Activated effector memory CD4-positive, alpha-beta T cell treated with anti-CD3 and anti-CD28 coated beads, Interleukin-2, amount 50 U/mL, for 16 hours (primary cell): ENCODE data around the gene GART.
"Not testable (repeated sequence)": the region's sequence is repeated elsewhere in the genome, so short reads cannot be mapped to it uniquely, and the experiment has no call there.

Experiments used
- DNase-seq: peaks from one replicate; pipeline ENCODE4 v3.0.0-alpha.2; 2020

The GART gene

DNA sequence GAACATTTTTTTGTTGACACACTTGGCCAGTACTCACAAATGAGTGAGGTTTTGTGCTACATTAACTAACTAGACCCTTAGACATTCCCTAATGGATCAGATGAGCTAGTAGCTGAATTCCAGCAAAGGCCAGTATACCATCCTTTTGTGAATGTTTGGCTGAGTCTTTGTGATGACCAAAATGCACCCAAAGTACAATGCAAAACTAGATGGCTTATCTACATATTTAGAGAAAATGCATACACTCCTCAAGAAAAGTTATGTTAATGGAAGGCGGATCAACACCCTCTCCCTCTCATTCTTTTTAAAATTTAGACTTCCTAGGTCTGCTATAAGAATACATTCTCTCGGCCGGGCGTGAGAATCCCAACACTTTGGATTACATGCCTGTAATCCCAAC lies 30.3 kb downstream of the GART start:
- DNase-seq = no peak

DNA sequence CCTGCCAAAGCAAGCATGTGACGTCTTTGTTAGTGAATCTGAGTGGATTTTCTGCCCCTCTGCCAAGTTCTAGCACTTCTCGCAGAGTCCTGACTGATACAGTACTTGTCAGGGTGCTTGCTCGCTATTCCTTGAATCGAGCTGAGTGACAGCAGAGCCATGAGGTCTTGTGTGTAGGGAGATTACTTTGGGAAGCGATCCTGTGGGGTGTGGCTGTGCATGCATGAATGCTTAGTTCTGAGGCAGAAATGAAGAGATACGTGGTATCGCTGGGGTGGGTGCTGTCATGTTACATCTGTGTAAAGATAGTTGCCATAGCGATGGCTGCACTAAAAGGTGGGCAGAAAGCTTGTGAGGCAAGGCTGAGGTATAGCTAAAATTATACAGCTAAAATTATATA lies 31.1 kb downstream of the GART start:
- no peak for DNase-seq

DNA sequence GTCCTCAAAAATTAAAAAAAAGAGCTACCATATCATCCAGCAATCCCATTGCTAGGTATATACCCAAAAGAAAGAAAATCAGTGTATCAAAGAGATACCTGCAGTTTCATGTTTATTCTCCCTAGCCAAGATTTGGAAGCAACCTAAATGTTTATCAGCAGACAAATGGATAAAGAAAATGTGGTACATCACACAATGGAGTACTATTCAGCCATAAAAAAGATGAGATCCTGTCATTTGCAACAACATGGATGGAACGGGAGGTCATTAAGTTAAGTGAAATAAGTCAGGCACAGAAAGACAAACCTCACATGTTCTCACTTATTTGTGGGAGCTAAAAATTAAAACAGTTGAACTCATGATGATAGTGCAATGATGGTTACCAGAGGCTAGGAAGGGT lies 34.9 kb downstream of the GART start:
- DNase-seq = not testable (repeated sequence)

DNA sequence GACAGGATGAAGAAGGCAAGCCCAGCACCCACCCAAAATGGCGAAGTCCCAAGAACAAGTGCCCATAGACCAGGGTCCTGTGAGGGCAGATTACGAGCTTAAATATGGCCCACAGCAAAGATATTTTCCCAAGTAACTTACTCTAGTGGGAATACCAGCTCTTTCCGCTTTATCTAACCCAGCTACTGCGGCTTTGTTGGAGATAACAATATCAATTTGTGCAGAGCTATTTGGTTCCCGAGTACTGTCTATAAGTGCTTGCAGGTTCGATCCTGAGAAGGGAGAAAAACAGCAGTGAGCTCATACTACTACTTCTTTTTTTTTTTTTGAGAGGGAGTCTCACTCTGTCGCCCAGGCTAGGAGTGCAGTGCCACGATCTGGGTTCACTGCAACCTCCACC lies 36.1 kb downstream of the GART start:
- DNase-seq = no peak

DNA sequence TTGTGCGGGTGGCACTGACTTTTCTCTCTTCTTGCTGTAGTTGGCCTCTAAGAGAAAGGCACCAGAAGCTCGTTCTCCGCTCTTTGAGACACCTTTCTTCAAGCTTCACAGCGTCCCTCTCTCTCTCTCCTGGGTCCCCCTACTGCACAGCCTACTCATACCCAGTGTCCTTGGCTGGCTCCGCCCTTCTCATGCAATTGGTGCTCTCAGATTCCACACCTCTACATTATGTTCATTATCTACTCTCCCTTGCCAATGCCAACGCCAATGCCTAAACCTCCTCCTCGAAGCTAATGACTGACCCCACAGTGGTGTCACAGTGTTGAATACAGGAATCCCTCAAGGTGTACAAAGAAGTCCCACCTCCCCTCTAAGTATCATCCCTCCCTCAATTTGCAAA lies 45.6 kb downstream of the GART start:
- DNase-seq = no peak

DNA sequence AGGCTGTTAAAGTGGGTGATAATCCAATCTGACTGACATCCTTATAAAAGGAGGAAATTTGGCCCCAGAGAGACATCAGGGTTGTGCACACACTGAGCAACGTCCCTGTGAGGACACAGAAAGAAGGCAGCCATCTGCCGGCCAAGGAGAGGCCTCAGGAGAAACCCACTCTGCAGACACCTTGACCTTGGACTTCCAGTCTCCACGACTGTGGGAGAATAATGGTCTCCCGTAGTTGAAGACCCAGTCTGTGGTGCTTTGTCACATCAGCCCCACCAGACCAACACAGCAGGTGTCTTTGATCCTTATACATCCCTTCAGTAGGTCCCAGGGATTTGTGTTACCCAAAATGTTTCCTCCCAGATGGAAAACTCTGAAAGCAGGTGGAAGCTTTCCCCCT lies 46.2 kb downstream of the GART start:
- no peak for DNase-seq

DNA sequence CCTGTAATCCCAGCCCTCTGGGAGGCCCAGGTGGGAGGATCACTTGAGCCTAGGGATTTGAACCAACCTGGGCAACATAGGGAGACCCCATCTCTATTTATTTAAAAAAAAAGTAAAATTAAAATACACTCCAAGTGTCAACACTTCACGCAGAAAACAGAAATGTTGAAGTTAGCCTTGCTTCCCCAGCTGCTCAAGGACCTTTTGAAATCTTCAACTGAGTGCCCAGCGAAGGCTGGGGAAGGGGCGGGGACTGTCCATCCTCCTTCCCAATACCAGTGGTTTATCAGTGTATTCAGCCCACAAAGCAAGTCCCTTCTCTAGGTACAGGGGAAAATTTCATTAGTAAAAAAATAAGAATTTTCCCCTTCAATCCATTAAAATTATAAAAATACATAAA lies 48.2 kb downstream of the GART start:
- DNase-seq = no peak

DNA sequence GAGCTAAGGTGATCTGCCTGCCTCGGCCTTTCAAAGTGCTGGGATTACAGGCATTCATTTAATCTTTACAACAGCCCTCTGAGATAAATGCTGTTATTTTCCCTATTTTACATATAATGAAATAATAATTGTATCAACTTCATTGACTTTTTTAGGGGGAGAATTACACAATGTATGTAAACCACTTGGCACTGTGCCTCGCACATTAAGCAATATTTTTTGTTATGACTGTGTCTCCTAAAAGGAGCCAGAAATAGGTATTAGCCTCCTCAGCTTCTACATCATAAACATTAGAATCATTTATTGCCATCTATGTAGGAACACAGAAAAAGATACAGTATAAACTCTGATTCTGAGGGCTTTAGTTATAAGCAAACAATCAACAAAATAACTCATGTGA lies 49.3 kb downstream of the GART start:
- no peak for DNase-seq

DNA sequence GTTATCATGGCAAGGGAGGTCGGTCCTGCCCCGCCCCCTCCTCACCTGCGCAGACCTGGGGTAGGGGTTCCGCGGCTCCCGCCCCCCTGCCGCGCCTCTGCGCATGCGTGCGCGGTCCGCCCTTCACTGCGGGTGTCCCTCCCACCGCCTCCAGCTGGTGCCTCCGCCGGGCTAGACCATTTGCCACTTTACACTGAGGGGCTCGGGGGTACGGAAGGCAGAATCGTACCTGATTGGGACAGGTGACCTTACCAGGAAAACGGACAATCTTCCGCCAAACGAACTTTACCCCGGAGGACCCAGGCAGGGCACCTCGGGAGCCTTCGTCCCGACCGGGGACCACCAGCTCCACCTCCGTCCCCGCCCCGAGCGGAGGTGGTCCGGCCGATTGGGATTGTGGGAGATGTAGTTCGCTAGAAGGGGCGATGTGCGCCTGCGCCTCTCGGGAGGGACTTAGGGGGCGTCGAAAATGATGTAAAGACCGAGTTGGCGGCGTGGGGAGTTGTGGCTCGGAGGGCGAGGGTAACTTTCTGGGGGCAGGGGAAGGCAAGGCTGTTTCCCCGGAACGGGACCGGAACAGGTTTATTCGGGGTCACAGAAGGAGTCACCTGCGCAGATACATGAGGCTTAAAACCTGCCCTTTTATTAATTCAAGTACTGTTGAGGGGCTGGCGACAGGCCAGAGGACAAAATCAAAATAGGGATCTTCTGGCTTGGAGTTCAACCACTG lies 50.4 kb downstream of the GART start, which contains the start of gene DNAJC28:
Gene DNAJC28, minus strand, starts transcription at position 344 of the 730 bp plus-strand sequence. CDS start 2,323 bp downstream, outside the sequence.
- DNase-seq = peak; percentile 97

DNA sequence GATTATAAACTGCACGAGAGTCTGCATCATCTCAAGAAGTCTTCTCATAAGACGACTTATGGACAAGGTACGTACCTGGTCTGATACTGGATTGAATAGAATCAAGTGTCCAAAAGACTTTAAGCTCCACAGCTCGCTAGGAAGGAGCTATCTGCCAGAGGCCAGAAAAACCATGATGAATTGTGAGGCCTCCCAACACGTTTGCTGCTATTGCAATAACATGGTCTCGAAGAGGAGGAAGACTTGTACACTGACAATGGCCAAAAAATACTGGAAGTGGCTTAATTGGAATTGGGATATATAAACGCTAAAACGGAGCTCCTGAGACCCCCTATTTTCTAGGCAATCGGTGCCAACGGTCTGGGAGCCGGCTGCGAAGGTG lies 50.9 kb downstream of the GART start:
- no peak for DNase-seq

DNA sequence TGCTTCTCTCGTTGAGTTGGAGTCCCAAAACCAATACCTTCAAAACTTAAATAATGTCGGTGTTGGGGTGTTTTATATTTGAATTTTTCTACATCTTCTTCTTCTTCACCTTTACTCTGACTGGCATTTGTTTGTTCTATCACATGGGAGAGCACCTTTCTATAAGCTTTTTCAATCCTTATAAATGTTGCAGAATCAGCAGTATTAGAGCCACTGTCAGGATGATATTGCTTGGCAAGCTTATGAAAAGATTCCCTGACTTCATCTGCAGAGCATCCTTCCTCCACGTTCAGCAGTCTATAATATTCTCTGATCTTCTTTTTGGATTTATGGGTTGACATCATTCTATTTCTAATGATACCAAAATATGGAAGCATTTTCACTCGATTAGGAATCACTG lies 53.0 kb downstream of the GART start:
- no peak for DNase-seq

DNA sequence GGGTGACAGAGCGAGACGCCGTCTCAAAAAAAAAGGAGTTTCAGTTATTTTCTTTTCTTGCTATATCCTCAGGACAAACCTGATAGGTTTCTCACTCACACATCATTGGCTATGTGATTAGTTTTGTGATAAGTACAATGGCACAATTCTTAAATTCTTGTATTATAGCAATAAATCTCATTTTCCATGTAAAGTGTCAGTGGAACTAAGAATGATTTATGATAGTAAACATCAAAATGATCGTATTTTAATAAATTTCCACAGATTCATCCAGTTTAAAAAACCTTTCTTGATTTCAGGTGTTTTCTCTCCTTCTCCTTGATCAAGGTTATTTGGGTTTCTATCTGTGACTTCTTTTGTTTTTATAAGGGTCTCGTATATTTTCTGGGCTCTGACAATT lies 53.9 kb downstream of the GART start:
- no peak for DNase-seq

DNA sequence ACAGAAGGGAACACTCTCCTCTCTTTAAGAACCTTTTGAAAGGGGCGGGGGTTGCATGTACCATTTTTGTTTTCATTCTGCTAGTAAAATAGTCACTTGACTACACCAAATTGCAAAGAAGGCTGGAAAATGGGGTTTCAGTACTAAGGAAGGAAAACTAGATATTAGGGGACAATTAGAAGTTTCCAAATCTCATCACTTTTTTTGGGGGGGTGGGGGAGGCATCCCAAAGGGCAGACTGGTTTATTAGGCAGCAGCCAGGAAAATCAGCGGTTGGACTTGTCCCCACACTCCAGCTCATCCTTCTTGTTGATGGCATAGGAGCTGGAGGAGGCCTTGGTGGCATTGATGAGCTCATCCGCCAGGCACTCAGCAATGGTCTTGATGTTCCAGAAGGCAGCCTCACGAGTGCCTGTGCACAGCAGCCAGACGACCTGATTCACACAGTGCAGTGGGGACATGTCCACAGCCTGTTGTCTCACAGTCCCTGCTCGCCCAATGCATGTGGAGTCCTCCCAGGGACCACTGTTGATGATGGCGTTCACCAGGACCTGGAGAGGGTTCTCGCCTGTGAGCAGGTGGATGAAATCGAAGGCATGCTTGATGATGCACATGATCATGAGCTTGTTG lies 60.5 kb downstream of the GART start:
- no peak for DNase-seq

DNA sequence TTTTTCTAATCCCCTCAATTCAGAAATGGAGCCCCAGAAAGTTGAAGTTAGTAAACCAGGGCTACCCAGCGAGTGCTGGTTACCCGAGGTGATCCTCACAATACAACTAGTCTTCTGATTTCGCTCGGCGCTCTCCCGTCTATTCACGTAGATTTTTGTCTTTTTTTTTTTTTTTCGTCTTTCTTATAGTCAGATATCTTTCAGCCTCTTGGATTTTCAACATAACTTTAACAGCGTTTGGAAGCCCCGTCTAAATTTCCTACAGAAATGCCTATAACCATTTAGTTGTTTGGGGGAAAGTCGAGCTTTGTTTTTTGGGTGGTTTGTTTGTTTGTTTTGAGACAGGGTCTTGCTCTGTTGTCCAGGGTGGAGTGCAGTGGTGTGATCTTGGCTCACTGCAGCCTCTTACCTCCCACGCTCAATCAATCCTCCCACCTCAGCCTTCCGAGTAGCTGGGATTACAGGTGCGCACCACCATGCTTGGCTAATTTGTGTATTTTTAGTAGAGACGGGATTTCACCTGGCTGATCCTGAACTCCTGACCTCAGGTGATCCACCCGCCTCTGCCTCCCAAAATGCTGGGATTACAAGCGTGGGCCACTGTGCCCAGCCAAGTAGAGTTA lies 61.3 kb downstream of the GART start:
- no peak for DNase-seq

DNA sequence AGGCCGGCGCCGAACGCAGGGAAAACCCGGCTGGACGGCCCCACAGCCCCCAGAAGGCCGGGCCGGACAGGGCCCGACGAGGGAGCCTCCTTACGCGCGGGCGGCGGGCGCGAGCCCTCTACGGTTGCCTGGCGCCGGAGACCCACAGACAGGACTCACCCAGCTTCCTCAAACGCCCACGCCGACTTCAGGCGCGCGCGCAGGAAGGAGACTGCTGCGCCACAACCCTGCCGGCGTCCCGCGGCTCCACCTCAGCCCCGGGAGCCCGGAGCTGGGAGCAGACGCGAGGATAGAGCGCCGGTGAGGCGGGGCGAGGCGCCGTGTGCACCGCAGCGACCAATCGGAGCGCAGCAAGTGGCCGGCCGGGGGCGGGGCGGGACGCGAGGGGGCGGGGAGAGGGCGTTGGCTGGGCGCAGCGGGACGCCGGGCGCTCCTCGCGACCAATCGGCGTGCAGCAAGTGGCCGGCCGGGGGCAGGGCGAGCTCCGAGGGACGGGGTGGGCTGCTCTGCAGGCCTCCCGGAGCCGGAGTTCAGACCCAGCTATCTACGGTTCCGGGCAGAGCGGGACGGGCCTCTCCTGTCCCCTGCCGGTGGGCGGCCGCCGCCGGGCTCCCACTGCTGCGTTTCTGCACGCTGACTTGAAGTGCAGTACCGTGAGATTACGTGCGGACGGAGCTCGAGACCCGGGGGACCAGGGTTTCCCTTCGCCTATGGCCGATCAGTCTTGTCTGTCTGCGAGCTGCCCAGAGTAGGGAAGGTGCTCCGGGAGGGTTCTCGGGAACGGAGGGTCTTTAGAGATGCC lies 62.0 kb downstream of the GART start, which contains the start of gene TMEM50B:
Gene TMEM50B, minus strand, starts transcription at position 296 of the 802 bp plus-strand sequence. CDS start 11,089 bp downstream, outside the sequence.
- DNase-seq = peak; percentile 98

DNA sequence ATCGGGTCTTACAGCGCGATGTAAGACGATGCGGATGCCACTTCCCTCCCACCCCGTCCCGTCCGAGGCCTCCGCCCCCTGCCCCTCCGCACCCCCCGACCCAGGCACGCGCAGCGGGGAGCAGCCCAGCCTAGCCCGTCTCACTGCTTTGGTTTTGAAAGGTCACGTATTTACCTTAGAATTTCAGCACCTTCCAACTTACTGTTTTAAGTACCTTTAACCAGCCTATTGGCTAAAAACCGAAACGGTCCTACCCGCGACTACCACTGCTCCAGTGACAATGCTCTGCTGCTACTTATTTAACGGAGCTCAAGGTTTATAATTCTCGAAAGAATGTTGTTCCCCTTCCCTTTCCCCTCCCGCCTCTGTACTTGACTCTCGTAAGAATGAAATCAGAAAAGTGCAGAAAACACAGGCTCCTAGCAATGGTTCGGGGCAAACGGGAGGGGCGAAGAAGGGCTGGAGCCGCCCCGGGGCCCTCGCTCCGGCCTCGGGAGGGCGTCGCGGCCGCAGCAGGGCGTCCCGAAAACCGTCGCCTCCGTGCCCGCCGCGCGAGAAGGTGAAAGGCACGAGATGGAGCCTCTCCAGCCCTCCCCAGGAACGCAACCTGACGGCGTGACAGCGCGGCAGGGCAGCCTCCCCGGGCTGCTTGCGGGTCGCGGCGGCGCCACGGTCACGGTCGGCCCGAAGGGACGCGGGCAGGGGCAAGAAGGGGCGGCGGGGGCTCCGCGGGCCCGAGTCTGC lies 62.8 kb downstream of the GART start:
- peak; percentile 82 for DNase-seq

DNA sequence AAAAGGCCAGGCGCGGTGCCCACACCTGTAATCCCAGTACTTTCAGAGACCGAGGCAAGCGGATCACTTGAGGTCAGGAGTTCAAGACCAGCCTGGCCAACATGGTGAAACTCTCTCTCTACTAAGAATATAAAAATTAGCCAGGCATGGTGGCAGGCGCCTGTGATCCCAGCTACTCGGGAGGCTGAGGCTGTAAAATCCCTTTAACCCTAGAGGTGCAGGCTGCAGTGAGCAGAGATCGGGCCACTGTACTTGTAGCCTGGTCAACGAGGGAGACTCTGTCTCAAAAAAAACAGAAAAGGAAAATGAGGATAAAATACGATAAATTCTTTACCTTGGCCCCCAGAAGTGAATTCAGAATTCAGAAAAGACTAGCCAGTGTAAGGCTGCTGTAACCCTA lies 63.7 kb downstream of the GART start:
- no peak for DNase-seq

DNA sequence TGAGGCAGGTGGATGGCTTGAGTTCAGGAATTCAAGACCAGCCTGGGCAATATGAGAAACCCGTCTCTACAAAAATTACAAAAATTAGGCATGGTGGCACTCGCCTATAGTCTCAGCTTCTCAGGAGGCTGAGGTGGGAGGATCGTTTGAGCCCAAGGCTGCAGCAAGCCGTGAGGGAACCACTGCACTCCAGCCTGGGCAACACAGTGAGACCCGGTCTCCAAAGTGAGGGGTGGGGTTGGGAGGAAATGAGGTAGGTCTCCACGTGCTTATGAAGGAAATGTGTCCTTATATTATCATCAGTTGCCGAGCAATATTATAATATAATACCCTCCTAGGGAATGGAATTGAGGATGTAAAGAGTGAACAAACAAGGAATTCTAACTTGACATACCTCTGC lies 64.9 kb downstream of the GART start:
- no peak for DNase-seq

DNA sequence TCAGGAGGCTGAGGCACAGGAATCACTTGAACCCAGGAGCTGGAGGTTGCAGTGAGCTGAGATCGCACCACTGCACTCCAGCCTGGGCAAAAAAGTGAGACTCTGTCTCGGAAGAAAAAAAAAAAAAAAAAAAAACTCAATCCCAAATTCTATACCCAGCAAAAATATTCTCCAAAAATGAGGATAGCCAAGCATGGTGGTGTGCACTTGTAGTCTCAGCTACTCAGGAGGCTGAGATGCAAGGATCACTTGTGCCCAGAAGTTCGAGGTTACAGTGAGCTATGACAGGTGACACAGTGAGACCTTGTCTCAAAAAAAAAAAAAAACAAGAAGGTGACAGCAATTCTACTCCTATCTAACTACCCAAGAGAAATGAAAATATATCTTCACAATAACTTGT lies 68.6 kb downstream of the GART start:
- DNase-seq = no peak

DNA sequence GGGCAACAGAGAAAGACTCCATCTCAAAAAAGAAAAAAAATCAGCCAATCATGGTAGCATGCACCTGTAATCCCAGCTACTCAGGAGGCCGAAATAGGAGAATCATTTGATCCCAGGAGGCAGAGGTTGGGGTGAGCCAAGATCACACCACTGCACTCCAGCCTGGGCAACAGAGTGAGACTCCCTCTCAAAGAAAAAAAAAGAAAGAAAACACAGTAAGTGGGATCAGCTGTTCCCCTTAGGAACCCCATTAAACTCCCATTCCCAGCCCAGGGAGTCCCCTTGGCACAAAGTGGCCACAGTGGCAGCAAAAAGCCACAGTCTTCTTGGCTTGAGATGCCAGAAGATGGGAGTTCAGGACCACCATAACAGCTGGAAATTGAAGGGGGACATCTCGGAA lies 71.2 kb downstream of the GART start:
- no peak for DNase-seq

DNA sequence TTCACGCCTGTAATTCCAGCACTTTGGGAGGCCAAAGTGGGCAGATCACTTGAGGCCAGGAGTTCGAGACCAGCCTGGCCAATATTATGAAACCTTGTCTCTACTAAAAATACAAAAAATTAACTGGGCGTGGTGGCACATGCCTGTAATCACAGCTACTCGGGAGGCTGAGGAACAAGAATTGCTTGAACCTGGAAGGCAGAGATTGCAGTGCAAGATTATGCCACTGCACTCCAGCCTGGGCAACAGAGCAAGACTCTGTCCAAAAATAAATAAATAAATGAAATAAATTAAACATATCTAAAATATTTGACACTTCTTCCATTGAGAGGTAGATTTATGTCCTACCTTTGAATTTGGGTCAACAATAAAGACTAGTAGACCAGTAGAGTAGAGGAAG lies 72.7 kb downstream of the GART start:
- not testable (repeated sequence) for DNase-seq

DNA sequence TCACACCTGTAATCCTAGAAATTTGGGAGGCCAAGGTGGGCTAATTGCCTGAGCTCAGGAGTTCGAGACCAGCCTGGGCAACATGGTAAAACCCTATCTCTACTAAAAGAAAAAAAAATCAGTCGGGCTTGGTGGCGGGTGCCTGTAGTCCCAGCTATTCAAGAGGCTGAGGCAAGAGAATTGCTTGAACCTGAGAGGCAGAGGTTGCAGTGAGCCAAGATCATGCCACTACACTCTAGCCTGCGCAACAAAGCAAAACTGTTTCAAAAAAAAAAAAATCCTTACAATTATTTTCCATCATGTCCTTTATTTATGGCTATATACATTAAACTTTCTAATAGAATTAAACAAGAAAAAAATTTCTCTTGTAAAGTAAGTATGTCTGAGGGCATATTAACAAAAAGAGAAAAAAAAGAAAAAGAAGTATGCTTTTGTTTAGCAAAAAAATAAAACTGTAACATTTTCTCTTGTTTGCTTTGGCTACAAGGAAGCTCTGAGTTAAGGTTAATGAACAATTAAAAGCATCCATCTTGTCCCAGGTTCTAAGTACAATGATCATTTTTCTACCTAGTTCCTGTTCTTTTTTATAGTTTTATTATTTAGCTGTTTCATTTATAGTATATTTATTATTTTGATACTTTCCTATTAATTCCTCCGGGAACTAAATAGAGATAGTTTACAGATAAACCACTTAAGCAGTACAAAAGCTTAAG lies 80.2 kb downstream of the GART start:
- no peak for DNase-seq
